SKM-1 (cell line): ENCODE results near the gene EZR.
"Not testable (repeated sequence)": the region's sequence is repeated elsewhere in the genome, so short reads cannot be mapped to it uniquely, and the experiment has no call there.

ENCODE experiments used
- DNase-seq: peaks from one replicate; lab custom pipeline; 2025; ENCODE audit not compliant: unreplicated experiment; lab: John Stamatoyannopoulos, UW

EZR gene

DNA sequence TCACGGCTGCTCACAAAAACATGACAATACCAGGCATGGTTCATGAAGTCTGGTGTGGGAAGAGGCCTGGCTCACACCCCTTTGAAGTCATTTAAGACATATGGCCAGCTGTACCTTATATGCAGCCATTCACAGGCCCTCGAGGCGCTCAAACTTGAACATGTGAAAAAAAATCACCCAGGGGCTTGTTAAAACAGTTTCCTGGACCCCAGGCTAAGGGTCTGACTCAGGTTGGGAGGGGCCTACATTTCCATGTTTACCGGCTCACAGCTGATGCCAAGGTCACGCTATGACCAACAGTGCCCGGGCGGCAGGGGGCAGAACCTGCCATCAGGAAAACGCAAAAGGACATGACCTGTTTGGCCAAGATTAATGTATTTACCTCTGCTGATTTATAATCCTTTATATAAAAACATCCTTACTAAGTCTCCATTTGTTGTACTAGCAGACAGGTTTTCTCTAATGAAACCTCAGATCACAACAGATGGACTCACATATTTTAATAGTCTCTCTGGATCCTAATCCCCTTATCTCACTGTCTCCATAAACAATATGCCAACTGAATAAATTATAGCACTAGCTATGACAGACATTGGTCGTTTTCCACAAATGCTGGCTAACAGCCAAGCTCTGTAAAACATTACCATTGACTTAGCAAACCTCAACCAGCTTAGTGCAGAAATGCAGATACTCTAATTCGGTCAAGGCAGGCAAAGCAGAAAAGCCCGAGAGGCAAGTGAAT lies 19.9 kb downstream of the EZR start:
- no peak for DNase-seq

DNA sequence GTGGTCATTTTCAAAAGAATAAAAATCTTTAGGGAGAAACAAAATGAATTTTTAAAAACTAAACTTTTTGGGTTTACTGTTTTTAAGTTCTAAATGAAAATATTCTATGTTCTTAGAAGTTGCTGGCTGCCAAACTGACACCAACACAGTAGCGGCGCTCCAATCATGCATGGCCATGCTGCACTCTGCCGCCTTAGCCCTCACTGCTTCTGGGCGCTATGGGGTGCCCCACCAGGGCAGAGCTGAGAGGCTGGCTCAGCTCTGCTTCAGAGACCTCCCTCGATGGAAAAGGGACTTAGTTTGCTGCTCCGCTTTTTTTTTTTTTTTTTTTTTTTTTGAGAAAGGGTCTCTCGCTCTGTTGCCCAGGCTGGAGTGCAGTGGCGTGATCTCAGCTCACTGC lies 20.9 kb downstream of the EZR start:
- DNase-seq, result no peak

DNA sequence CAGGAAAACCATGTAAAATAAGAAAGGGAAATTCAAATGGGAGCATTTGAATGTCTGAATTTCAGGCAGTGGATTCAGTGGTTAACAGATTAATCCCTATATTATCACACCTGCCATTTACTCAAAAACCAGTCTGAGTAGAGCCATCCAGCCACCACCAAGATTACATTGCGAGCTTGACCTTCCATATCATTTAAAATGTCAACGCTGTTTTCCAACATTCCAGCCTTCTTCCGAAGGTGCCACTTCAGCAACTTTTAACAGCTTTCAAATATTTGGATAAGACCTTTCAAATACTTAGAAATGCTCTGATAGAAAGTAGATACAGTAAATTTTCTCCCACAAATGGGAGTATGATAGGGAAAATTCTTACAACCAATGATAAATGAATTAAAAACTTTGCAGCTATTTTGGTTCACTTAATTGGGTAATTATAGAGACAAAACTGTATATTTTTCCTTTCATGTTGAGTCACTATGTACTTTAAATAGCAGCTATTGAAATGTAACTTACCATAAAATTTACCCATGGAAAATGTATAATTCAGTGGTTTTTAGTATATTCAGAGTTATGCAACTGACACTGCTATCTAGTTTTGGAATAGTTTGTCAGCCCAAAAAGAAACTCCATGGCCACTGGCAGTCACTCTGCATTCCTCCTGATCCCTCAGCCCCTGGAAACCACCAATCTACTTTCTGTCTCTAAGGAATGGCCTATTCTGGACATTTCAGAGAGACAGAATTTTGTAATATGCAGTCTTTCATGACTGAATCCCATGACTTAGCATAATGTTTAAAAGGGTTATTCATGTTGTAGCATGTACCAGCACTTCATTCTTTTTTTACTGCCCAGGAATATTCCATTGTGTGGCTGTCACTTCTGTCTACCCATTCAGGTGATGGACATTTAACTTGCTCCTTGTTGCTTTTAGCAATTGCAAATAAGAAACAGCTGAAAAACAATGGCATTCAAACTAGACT lies 21.5 kb downstream of the EZR start:
- DNase-seq, result no peak

DNA sequence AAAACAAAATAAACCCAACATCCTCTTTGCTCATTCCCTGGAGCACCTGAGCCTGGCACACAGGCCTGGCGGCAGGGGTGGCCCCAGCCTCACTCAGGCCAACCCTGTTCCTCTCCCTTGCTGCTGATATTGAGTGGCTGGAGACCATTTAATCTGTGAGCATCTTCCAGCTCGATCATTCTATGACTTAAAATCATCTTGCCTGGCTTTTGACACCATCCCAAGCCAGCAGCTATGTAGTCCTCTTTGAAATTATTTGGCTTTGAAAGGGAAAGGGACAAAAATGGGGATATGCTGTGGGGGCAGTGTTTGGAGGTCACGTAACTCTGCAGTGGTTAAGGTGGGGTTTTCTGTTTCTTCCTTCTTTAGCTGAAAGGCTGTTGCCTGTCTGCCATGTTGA lies 22.8 kb downstream of the EZR start:
- DNase-seq, result no peak

DNA sequence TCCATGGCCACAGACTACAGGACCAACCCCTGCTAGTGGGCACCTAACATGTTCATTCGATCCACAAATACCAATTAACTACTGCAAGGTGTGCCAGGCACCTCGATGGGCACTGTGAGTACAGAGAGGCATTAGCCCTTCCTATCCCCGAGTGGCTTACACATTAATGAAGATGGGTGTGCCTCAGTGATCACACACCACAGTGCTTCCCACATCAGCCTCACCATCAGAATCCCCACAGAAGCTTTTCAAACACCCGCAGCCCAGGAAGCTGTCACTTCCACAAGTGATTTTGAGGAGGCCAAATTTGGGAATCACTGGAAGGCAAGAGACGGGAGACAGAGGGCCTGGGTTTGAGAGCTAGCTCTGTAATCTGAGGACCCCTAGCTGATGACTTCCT lies 23.7 kb downstream of the EZR start:
- DNase-seq, result no peak

DNA sequence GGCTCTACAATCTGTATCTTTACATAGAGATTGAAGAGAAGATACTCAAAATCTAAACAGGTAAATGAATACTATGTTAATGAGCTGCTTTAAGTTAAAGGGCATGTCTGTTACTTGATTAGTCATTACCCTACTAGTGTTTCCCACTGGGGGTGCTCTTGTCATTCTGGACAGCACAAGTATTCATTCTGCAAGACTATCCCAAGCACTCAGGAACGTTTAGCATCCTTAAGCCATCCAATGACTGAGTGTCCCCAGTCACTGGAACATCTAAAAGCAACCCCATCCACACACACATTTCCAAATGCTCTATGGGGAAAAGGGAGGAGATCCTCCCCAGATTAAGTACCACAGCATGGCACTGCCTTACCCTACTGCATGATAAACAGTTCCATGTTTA lies 25.7 kb downstream of the EZR start:
- no peak for DNase-seq

DNA sequence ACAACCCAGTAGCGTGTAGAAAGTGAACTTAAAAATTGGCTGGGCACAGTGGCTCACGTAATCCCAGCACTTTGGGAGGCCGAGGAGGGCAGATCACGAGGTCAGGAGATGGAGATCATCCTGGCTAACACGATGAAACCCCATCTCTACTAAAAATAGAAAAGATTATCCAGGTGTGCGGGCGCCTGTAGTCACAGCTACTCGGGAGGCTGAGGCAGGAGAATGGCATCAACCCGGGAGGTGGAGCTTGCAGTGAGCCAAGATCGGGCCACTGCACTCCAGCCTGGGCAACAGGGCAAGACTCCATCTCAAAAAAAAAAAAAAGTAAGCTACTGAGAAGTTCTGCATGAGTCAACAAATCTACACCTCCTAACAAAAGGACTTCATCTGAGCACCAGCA lies 26.7 kb downstream of the EZR start:
- not testable (repeated sequence) for DNase-seq

DNA sequence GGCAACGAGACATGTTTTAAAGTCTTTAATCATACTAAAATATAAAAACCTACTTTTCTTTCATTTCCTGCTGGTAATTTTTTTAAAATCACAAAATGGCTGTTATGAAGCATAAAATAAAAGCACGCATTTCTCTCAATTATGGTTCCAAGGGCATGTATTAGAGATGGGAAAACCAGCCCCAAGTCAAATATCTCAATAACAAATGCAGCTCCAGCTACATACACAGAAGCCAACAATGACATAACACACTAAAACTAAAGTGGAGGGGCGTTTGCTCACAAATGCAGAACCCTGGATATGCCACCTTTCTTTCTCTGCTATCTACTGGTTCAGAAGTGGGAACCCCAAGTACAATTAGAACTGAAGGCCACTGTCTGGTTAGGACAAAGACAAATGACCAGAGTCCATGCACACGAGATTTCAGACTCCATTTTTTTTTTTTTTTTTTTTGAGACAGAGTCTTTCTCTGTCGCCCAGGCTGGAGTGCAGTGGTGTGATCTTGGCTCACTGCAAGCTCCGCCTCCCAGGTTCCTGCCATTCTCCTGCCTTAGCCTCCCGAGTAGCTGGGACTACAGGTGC lies 27.8 kb downstream of the EZR start:
- no peak for DNase-seq

DNA sequence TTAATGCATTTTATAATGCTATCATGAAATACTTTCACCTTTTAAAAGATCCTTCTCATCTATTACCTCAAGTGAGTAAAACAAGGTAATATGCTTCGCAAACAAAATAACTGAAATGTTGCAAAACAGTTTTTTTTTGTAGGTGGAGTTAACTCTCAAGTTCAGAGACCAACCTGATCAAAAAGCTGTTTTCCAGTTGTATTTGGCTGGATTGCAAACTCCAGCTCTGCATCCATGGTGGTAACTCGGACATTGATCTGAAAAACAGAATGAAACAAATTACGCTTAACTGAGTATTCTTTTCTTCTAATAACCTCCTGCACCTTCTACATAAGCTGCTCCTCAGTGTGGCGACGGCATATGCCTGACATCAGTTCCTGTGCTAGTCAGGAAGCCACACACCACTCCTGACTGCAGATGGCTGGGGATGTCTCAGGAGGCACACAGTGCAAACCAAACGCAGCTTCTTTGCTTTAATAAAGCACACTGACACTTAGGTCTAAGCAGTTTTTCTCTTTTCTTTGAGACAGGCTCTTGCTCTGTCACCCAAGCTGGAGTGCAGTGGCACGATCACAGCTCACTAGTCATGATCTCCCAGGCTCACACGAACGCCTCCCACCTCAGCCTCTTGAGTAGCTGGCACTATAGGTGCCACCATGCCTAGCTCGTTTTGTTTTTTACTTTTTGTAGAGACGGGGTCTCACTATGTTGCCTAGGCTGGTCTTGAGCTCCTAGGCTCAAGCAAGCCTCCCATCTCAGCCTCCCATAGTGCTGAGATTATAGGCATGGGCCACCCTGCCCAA lies 29.9 kb downstream of the EZR start:
- DNase-seq, result no peak

DNA sequence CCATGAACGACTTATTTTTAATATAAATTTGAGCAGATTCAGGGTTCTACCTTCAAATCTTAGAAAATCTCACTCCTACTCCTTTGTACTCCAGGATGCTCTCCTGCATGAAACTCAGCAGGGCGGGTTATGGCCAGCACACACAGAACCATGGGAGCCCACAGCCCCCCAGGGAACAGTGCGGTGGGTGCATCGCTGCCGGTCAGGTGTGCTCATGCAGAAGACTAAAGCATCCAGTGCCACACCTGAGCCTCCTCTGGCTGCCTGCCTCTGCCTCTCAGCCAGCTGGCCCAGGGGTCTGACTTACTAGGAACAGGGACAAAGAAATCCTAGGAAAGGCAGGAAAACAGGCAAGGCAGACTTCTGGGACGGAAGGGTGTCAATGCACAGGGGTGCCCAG lies 31.8 kb downstream of the EZR start:
- DNase-seq, result no peak

DNA sequence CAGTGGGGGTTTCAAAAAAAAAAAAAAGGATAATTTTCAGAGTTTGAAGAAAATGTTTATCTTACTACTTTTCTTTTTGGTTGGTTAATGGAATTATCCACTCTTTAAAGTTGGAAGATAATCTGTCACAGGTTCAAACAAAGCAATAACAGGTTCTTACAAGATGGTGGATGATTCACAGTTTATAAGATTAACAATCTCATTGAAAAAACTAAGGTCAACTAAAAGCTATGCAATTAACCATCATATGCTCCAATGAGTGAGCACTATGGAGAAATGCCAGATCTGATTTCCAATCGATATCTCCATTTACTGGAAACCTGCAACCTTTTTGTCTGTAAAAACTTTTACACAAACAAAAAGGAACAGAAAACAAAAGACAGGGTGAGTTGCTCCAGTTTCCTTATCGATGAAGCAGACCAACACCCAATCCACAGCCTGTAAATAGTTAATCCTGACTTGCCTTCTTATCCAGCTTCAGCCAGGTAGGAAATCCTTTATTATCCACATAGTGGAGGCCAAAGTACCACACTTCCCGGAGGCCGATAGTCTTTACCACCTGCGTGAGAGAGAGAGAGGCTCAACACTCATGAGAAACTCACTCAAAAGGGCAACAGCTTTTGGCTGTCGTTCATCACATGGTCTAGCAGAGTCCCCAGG lies 32.4 kb downstream of the EZR start:
- no peak for DNase-seq

DNA sequence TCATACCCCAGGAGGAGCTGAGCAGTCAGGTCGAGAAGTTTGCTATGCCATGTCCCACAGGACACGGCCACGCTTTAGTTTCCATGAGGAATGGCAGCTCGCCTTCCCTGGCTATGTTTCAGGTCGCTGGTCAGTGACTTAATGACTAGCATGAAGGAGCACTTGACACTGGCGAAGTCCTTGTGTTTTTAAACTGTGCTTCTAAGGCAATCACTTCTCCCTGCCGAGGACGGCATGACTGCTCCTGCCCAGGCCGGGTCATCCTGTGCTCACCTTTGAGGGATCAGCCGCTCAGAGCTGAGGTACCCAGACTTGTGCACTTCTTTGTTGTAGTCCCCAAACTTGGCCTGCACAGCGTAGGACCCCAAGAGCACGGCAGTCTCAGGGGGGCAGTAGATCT lies 34.1 kb downstream of the EZR start:
- DNase-seq, result no peak

DNA sequence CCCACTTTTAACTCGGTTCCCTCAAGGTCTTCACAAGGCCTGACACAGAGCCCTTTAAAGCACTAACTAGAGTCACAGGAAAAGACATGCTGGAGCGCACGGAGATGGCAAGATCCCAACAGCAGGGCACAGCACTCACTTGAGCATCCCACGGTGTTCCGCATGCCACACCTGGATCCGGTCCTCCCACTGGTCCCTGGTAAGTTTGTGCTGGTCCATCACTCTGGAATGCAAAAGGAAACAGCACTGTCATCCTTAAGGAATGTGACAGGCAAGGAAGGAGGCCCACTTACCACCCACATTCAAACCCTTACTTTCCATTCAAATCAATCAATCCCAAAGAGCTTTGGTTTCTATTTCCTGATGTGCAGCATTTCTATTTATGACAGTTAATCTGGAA lies 34.7 kb downstream of the EZR start:
- DNase-seq, result no peak

DNA sequence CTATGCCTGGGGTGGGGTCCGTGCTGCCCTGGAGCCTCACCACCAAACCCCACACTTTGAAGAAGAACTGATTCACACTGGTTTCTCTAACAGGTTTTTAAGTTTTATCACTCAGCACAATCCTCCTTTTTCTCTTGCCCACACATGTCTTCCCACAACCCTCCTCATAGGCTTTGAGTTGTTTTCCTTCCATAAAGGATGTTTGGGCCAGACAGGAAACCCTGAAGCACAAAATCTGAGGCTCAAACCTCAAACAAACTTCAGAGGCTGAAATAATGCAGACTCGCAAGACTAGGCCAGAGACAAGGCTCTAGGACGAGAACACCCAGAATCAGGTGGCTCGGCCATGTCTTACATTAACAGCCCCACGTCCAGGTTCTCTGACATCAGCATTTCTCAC lies 35.3 kb downstream of the EZR start:
- DNase-seq, result no peak

DNA sequence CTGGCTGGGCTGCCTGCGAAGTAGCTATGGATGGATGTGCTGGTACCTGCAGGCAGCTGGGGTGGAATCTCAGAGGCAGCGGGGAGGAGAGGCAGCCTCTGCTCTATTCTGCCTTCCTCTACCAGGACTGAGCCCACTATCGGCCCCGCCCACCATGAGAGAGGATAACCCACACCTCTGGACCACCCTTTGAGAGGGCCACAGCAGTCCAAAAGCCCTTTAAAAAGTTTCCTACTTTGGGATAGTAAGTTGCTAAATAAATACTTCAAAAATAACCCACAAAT lies 36.1 kb downstream of the EZR start:
- no peak for DNase-seq

DNA sequence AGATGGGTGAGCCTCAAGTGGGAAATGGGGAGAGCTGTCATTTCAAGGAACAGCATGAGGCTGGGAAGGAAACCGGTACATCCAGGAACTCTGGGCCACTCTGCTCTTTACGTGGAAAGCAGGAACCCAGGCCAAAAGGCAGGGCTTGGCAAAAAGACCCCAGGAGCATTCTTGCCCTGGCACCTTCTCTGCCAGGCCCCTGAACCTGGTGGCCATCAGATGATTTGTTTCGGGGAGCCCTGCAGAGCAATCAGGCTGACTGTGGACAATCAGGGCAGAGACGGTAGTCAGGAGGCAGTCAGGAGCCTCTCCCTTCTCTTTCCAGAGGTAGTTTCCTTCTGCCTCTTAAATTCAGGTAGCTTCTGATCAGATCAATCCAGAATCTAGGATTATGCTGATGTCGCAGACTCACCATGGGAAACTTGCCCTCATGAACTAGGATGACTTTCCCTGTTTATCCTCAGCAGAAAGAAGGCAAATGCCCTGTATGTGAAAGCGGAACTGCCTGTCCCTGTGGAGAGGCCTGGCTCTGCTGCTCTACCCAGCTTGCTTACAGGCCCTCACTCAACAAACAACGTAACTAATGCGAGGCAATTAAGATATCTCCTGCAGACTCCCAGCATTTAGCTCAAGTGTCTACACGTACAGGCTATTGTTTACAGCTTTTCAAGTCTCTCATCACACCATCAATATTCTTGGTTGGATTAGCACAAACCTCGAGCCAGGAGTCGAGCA lies 36.6 kb downstream of the EZR start:
- DNase-seq, result no peak

DNA sequence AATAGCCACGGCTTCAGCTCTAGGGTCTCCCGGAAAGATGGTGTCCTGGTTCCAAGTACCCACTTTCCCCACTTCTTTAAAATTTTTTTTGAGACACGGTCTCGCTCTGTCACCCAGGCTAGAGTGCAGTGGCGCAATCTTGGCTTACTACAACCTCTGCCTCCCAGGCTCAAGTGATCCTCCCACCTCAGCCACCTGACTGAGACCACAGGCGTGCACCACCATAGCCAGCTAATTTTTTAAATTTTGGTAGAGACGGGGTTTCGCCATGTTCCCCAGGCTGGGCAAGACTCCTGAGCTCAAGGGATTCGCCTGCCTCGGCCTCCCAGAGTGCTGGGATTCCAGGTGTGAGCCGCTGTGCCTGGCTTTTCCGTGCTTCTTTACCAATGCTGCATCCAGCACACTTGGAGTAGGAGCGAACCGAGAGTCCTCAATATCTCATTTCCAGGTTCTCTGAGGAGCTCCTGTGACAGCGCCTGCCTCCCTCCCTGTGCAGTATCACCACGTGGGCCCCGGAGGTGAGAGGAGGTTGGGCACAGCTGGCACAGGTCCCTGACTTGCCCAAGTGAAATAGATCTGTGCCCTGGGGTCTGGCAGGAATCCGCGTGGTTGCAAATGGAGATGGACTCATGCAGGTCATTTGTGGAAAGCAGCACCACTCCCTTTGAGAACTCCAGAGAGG lies 37.3 kb downstream of the EZR start:
- no peak for DNase-seq

DNA sequence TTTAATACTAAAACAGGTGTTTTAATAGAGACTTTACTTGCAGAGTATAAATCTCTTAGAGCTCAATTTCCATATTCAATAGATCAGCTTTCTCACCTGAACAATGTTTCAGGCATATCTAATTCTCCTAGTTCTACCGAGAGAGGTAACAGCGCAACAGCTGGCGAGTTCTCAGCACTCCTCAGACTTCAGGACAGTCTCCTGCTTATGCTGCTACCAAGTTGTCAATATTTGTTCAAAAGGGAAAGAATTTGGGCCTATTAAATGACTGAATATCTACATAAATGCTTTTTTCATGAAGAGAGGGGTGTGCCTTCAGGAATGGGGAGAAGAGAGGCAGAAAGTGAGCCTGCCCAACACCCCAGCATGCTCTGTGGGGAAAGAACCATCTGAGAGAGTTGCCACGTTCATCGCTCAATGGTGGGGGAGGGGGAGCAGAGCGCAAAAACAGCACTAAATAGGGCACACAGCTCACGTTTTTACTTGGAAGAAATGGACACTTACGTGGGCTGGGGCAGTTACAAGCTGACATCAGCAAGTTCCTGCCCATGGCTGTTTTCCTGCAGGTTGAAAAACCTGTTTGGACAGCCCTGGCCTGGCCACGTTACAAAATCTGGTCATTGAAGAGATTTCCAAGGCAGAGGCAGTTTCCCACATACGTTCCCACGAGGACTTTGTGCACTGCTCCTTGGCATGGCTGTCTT lies 38.0 kb downstream of the EZR start:
- DNase-seq, result no peak
